A549 (cell line): ENCODE measurements around the gene ADARB1.

Source experiments
- CEBPB ChIP-seq, 2 experiments: fragments of >200 bp in 1 of 2; sonication (Bioruptor Twin) in 1 of 2; formaldehyde crosslinking in 1 of 2; IDR thresholded peaks; 2 replicates each; pipeline ENCODE4 v1.6.1; 2012 to 2016
- HDAC2 ChIP-seq: fragments of 200-600 bp; sonication (generic); IDR thresholded peaks from 2 replicates; pipeline ENCODE4 v1.6.1; 2016
- KDM1A ChIP-seq: fragments of 200-600 bp; sonication (generic); IDR thresholded peaks from 2 replicates; pipeline ENCODE4 v1.6.1; 2016; ENCODE audit warnings: low read depth, mild to moderate bottlenecking
- MAFK ChIP-seq: fragments of 450-650 bp; IDR thresholded peaks from 2 replicates; pipeline ENCODE4 v1.6.1; 2014; ENCODE audit not compliant: partially characterized antibody
- POLR2A ChIP-seq: IDR thresholded peaks from 2 replicates; pipeline ENCODE4 v1.6.1; 2012; ENCODE audit warnings: mild to moderate bottlenecking, low read length
- TF ChIP-seq, protein P1 (sequence below): fragments of >200 bp; sonication (Bioruptor Twin); formaldehyde crosslinking; IDR thresholded peaks from 3 replicates; pipeline ENCODE4 v1.5.1; 2016
- TF ChIP-seq, protein P2 (sequence below): fragments of 200-600 bp; sonication (generic); IDR thresholded peaks from 2 replicates; pipeline ENCODE4 v1.6.1; 2016; ENCODE audit warnings: antibody characterized with exemption, mild to moderate bottlenecking, moderate library complexity

DNA sequence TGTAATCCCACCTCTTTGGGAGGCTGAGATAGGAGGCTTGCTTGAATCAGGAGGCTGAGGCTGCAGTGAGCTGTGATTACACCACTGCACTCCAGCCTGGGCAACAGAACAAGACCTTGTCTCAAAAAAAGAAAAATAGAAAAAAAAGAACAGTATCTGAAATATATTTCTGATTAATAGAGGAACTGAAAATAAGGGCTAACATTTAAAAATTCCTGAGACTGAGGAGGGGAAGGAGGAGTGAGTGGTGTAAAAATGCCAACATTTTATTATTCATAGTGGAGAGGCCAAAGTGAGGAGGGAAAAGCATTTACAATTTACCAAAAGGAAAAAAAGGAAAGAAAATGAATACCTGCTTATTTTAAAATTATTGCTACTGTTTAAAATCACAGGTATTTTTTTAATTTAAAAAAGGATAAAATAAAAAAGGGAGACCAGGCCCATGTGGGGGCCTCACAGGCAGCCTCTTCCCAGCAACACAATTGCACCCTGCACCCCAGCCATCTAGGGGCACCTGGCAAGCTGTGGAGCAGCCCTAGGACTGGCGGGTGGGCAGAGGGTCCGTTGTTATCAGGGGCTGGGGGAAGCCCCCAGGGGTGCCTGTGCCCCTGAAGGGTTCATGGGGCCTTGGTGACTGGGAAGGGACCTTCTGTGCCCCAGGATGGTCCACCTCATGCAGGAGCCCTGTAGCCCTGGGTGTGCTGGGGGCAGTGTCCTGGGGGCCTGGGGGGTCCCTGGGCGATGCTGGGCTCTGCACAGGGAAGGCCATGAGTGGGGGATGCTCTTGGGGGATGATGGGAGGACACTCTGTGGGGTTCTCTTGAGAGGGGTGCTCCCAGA lies 34.8 kb upstream of the ADARB1 start:
- TF ChIP-seq, protein P1, sequence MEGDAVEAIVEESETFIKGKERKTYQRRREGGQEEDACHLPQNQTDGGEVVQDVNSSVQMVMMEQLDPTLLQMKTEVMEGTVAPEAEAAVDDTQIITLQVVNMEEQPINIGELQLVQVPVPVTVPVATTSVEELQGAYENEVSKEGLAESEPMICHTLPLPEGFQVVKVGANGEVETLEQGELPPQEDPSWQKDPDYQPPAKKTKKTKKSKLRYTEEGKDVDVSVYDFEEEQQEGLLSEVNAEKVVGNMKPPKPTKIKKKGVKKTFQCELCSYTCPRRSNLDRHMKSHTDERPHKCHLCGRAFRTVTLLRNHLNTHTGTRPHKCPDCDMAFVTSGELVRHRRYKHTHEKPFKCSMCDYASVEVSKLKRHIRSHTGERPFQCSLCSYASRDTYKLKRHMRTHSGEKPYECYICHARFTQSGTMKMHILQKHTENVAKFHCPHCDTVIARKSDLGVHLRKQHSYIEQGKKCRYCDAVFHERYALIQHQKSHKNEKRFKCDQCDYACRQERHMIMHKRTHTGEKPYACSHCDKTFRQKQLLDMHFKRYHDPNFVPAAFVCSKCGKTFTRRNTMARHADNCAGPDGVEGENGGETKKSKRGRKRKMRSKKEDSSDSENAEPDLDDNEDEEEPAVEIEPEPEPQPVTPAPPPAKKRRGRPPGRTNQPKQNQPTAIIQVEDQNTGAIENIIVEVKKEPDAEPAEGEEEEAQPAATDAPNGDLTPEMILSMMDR = no peak
- no peak for TF ChIP-seq KDM1A
- no peak for TF ChIP-seq CEBPB (IDR thresholded peaks at IDR 0.05)
- no peak for TF ChIP-seq POLR2A
- TF ChIP-seq MAFK = no peak
- TF ChIP-seq, protein P2, sequence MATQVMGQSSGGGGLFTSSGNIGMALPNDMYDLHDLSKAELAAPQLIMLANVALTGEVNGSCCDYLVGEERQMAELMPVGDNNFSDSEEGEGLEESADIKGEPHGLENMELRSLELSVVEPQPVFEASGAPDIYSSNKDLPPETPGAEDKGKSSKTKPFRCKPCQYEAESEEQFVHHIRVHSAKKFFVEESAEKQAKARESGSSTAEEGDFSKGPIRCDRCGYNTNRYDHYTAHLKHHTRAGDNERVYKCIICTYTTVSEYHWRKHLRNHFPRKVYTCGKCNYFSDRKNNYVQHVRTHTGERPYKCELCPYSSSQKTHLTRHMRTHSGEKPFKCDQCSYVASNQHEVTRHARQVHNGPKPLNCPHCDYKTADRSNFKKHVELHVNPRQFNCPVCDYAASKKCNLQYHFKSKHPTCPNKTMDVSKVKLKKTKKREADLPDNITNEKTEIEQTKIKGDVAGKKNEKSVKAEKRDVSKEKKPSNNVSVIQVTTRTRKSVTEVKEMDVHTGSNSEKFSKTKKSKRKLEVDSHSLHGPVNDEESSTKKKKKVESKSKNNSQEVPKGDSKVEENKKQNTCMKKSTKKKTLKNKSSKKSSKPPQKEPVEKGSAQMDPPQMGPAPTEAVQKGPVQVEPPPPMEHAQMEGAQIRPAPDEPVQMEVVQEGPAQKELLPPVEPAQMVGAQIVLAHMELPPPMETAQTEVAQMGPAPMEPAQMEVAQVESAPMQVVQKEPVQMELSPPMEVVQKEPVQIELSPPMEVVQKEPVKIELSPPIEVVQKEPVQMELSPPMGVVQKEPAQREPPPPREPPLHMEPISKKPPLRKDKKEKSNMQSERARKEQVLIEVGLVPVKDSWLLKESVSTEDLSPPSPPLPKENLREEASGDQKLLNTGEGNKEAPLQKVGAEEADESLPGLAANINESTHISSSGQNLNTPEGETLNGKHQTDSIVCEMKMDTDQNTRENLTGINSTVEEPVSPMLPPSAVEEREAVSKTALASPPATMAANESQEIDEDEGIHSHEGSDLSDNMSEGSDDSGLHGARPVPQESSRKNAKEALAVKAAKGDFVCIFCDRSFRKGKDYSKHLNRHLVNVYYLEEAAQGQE = no peak
- TF ChIP-seq HDAC2 = no peak
